Chondrocyte (in vitro differentiated cells): ENCODE measurements around the gene FTO. TPM values are rescaled to one million over a fixed set of nuclear protein-coding genes. Genes with fewer than 3 reads are reported as not detected.

Experiments used
- DNase-seq: peaks from one replicate; pipeline ENCODE4 v3.0.0; 2021; ENCODE audit warnings: mixed read lengths, low spot score
- H3K27ac Mint-ChIP-seq: one replicate; pipeline ENCODE4 v1.8.0; 2021; ENCODE audit warnings: mild to moderate bottlenecking, moderate library complexity, mixed read lengths; ENCODE audit not compliant: unreplicated experiment
- H3K27me3 Mint-ChIP-seq: 2 replicates; pipeline ENCODE4 v1.8.0; 2021; ENCODE audit warnings: low read depth, mixed read lengths
- H3K36me3 Mint-ChIP-seq: 2 replicates; pipeline ENCODE4 v1.8.0; 2021; ENCODE audit warnings: low read depth, mixed read lengths
- H3K4me1 Mint-ChIP-seq: 2 replicates; pipeline ENCODE4 v1.8.0; 2021; ENCODE audit warnings: low read depth, mild to moderate bottlenecking, mixed read lengths
- H3K4me3 Mint-ChIP-seq: one replicate; pipeline ENCODE4 v1.8.0; 2021; ENCODE audit warnings: mild to moderate bottlenecking, moderate library complexity, mixed read lengths; ENCODE audit not compliant: unreplicated experiment
- H3K9me3 Mint-ChIP-seq: 2 replicates; pipeline ENCODE4 v1.8.0; 2021; ENCODE audit warnings: low read depth, mixed read lengths
- total RNA-seq: library from RNA; stranded (reverse); gene quantifications from 3 replicates; pipeline ENCODE4 v1.2.1, GENCODE V29; 2021
- TF ChIP-seq, protein P1 (sequence below): fragments of 200-600 bp; sonication (generic); IDR thresholded peaks from 2 replicates; pipeline ENCODE4 v1.5.0; 2021; ENCODE audit warnings: antibody characterized with exemption, mild to moderate bottlenecking, moderate library complexity

FTO gene
- total RNA-seq, 1 donor from 2014 or later, result 85.7 TPM

DNA sequence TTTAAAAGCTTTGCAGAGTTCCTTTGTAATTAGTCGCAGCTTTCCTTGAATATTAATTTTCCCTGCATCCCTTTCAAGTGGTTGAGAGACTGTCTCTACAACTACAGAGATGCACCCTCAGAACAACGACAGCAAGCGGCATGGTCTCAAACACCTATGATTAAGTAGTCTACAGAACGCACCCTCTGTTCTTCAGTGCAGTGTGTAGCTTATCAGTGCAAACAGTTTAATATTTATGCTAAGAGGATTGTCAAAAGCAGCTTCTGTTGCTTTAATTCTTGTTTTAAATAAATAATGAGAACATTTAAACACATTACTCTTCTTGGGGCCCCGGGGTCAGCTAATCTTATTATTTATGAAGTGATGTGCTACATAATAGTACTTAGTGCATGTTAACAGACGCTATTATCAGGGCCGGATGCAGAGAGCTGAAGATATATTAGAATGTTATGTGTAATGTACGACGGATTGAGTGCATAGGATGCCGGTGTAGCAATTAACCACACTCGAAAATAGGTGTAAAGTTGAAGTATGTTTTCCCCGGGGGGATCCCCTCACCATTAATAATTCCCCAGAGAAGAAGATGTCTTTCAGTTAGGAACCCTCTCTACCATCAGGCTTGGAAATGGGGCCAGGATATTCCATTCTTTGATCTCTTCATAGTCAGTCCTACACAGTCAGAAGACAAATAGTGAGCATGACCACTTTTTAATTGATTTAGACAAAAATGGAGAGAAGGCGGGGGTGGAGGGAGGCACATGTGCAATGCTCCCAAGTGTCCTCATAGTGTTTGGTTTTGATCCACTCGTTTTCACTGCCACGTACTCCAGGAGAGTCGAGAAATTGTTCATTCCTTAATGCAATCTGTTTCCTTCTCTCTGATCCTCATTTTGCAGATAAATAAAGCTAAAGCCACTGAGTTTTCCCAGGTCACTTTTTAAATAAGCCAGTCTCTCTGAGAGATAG lies 406.3 kb downstream of the FTO start:
- Mint-ChIP-seq H3K4me3 (no peak overlapping the region), H3K27me3 (no peaks in the 10 kb centered on the region), H3K4me1 (peaks cover 2% of the 10 kb centered on the region), H3K36me3 (peaks cover 15% of the 10 kb centered on the region), H3K9me3 (no peaks in the 10 kb centered on the region), H3K27ac (no peak overlapping the region)
- DNase-seq, result no peak
- TF ChIP-seq, protein P1, sequence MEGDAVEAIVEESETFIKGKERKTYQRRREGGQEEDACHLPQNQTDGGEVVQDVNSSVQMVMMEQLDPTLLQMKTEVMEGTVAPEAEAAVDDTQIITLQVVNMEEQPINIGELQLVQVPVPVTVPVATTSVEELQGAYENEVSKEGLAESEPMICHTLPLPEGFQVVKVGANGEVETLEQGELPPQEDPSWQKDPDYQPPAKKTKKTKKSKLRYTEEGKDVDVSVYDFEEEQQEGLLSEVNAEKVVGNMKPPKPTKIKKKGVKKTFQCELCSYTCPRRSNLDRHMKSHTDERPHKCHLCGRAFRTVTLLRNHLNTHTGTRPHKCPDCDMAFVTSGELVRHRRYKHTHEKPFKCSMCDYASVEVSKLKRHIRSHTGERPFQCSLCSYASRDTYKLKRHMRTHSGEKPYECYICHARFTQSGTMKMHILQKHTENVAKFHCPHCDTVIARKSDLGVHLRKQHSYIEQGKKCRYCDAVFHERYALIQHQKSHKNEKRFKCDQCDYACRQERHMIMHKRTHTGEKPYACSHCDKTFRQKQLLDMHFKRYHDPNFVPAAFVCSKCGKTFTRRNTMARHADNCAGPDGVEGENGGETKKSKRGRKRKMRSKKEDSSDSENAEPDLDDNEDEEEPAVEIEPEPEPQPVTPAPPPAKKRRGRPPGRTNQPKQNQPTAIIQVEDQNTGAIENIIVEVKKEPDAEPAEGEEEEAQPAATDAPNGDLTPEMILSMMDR, result no peak

GRCh38 chr16:54112451-54113206 lies 408.7 kb downstream of the FTO start:
- DNase-seq, result no peak
- Mint-ChIP-seq H3K36me3 (peaks cover 15% of the 10 kb centered on the region), H3K27ac (no peak overlapping the region), H3K27me3 (no peaks in the 10 kb centered on the region), H3K4me3 (no peak overlapping the region), H3K9me3 (no peaks in the 10 kb centered on the region), H3K4me1 (peaks cover 13% of the 10 kb centered on the region)
- TF ChIP-seq, protein P1, result no peak

DNA sequence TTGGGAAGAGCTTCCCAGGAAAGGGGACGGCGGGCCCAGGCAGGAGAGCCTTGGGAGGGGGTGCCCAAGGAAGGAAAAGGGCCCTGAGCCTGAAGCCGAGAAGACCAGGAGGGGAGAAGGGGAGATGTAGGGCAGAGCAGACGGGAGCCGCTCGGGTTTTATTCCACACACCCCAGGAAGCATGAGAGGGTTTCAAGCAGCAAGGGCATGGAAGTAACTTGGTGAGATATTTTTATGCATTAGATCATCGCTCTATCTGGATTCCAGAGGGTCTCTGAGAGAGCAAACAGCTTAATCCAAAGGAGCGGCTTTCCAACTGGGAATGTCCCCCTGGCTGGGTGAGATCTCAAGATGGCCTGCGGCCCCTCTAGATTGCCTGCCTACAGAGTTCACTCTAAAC lies 411.6 kb downstream of the FTO start:
- no peak overlapping the region for H3K27ac Mint-ChIP-seq
- H3K27me3 Mint-ChIP-seq, result no peaks in the 10 kb centered on the region
- peaks cover 13% of the 10 kb centered on the region for H3K4me1 Mint-ChIP-seq

DNA sequence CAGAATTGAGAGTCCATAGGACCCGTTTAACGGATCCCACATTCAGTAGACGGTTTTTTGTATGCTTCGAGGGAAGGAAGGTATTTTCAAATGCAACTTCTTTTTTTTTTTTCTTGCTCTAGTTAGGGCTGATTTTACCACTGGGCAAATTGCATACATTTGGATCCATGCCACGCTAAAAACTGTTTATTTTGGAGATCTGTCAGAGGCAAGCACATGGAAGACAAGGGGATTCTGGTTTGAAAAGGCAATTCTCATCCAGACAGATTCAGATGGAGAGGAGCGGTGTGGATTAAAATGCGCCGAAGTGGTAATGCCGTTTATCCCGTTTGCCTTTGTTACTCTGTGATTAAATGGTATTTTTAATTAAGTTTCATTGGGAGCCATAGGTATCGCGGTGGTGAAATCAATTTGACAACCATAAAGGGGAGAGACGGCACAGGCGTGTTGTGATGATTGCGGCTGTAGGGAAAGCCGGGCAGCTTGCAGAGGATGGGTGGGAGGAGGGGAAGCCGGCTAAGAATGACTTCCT lies 412.2 kb downstream of the FTO start:
- H3K27me3 Mint-ChIP-seq, result no peaks in the 10 kb centered on the region
- TF ChIP-seq, protein P1, result no peak
- no peak overlapping the region for H3K27ac Mint-ChIP-seq
- peaks cover 15% of the 10 kb centered on the region for H3K36me3 Mint-ChIP-seq
- no peaks in the 10 kb centered on the region for H3K9me3 Mint-ChIP-seq
- H3K4me1 Mint-ChIP-seq, result peaks cover 13% of the 10 kb centered on the region
- no peak overlapping the region for H3K4me3 Mint-ChIP-seq
- no peak for DNase-seq

More for the DNA sequence above, 411.6 kb downstream of the FTO start:
- Mint-ChIP-seq H3K9me3 (no peaks in the 10 kb centered on the region), H3K36me3 (peaks cover 15% of the 10 kb centered on the region), H3K4me3 (no peak overlapping the region)
- TF ChIP-seq, protein P1, result no peak
- DNase-seq, result no peak

DNA sequence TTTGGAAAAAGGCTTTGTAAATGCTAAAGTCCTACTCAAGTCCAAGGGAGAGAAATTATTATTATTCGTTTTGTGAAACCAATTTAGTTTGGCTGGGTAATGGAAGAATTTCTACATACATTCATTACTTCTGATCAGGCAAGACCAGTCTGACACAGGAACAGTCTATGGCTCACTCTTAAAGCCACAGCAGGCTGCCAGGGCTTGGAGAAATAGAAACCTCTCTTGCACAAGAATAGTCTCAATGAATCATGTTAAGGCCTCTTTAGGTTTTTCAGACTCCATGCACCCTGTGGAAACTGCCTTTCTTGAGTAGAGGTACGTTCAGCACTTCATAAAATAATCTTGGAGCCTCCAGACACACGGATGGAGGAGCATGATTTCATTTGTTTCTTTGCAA lies 414.9 kb downstream of the FTO start:
- TF ChIP-seq, protein P1, result no peak
- Mint-ChIP-seq H3K9me3 (no peaks in the 10 kb centered on the region), H3K4me3 (no peak overlapping the region), H3K27ac (no peak overlapping the region), H3K27me3 (no peaks in the 10 kb centered on the region), H3K36me3 (peaks cover 4% of the 10 kb centered on the region), H3K4me1 (peaks cover 13% of the 10 kb centered on the region)
- DNase-seq, result no peak
